GM12878 (cell line): ENCODE data around the gene MRTFB. TPM values are rescaled to one million over a fixed set of nuclear protein-coding genes. Genes with fewer than 3 reads are reported as not detected.

Source experiments
- CUX1 ChIP-seq: IDR thresholded peaks from 2 replicates; pipeline ENCODE4 v1.6.1; 2012; ENCODE audit warnings: improper control_type of control experiment, low read depth, low read length; ENCODE audit not compliant: insufficient replicate concordance
- NFXL1 ChIP-seq: fragments of 450-650 bp; IDR thresholded peaks from 2 replicates; pipeline ENCODE4 v1.6.1; 2017; ENCODE audit warnings: antibody characterized with exemption, mild to moderate bottlenecking, borderline replicate concordance
- POLR2A ChIP-seq: IDR thresholded peaks from 2 replicates; pipeline ENCODE4 v1.6.1; 2011; ENCODE audit warnings: low read depth, mild to moderate bottlenecking, low read length
- polyA plus RNA-seq, 11 experiments: library from polyadenylated mRNA; depleted of rRNA in 4 of 11; unstranded in 6 of 11; stranded (reverse) in 5 of 11; fragments of >200 nt; fragmentation: Nextera tagmentation in 4 of 11; fragmentation: Illumina TruSeq in 1 of 11; extraction: Ambion mirVana in 4 of 11; extraction: Trizol in 1 of 11; gene quantifications; 1 replicate in 1 of 11; 2 replicates in 10 of 11; pipeline versions ENCODE4 v1.2.1 to v1.2.3, GENCODE V29; 2011 to 2016; ENCODE audit warnings: inconsistent platforms in 2 of 11, missing spikeins in 2 of 11, low read depth in 1 of 11
- total RNA-seq, 4 experiments: library from RNA; depleted of rRNA in 3 of 4; stranded (reverse); fragments of >200 nt in 3 of 4; fragmentation: Illumina TruSeq in 1 of 4; extraction: Trizol in 1 of 4; gene quantifications; 2 replicates each; pipeline versions ENCODE4 v1.2.1 to v1.2.3, GENCODE V29; 2013 to 2021
- TF ChIP-seq, protein P1 (sequence below): fragments of 450-650 bp; IDR thresholded peaks from 2 replicates; pipeline ENCODE4 v1.6.1; 2018; ENCODE audit warnings: mild to moderate bottlenecking, low read depth, moderate library complexity; ENCODE audit not compliant: partially characterized antibody
- TF ChIP-seq, protein P2 (sequence below): IDR thresholded peaks from 2 replicates; pipeline ENCODE4 v1.6.1; 2012; ENCODE audit warnings: low read depth, low read length, improper control_type of control experiment

The MRTFB gene
- total and polyA plus RNA-seq, 10 of the 15 experiments (the other 5 are each of a cell fraction or from before 2014, with no cell fraction given), result 2.1 to 14.3 (median 8.0) TPM

DNA sequence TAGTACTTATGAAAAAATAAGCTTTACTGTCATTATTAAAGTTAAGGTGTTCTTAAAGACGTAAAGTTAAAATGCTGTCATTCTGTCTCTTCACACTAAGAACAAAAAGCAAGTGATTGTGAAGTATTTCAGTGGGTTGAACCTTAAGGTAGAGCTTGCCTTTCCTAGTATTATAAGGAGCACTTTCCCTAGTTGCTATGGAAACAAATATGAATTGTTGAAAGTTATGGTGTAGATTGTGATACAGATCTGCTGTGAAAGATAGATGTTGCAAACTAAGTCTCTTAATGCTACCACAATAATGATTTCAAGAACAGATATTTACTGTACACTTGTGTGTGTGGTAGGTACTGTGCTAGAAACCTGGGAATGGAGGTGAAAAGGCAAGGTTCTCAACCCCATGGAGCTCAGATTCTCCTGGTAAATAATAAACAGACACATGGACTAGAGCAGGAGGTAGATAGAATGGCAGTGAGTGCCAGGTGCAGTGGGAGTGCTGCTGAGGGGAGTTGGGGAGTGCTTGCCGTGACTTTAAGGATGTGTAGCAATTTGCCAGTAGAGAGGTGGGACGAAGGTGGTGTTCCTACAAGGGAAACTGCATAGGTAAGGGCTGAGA, 34.7 kb downstream of the MRTFB start (continued):
- TF ChIP-seq CUX1 (no peak), NFXL1 (no peak), POLR2A (no peak)
- TF ChIP-seq, protein P1, sequence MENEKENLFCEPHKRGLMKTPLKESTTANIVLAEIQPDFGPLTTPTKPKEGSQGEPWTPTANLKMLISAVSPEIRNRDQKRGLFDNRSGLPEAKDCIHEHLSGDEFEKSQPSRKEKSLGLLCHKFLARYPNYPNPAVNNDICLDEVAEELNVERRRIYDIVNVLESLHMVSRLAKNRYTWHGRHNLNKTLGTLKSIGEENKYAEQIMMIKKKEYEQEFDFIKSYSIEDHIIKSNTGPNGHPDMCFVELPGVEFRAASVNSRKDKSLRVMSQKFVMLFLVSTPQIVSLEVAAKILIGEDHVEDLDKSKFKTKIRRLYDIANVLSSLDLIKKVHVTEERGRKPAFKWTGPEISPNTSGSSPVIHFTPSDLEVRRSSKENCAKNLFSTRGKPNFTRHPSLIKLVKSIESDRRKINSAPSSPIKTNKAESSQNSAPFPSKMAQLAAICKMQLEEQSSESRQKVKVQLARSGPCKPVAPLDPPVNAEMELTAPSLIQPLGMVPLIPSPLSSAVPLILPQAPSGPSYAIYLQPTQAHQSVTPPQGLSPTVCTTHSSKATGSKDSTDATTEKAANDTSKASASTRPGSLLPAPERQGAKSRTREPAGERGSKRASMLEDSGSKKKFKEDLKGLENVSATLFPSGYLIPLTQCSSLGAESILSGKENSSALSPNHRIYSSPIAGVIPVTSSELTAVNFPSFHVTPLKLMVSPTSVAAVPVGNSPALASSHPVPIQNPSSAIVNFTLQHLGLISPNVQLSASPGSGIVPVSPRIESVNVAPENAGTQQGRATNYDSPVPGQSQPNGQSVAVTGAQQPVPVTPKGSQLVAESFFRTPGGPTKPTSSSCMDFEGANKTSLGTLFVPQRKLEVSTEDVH, result no peak
- TF ChIP-seq, protein P2, sequence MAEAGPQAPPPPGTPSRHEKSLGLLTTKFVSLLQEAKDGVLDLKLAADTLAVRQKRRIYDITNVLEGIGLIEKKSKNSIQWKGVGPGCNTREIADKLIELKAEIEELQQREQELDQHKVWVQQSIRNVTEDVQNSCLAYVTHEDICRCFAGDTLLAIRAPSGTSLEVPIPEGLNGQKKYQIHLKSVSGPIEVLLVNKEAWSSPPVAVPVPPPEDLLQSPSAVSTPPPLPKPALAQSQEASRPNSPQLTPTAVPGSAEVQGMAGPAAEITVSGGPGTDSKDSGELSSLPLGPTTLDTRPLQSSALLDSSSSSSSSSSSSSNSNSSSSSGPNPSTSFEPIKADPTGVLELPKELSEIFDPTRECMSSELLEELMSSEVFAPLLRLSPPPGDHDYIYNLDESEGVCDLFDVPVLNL, result no peak
